Mesothelial cell of epicardium (in vitro differentiated cells): ENCODE results near the gene RIN2. TPM values are rescaled to one million over a fixed set of nuclear protein-coding genes. Genes with fewer than 3 reads are reported as not detected.
"Not testable (repeated sequence)": the region's sequence is repeated elsewhere in the genome, so short reads cannot be mapped to it uniquely, and the experiment has no call there.

Source experiments
- DNase-seq, 2 experiments: peaks; one replicate each; pipeline ENCODE4 v3.0.0; 2021; ENCODE audit warnings: low spot score in 2 of 2; ENCODE audit not compliant: unreplicated experiment in 2 of 2
- H3K27ac Mint-ChIP-seq: 2 replicates; pipeline ENCODE4 v1.8.0; 2021; ENCODE audit warnings: mixed read lengths
- H3K27me3 Mint-ChIP-seq: 2 replicates; pipeline ENCODE4 v1.8.0; 2021; ENCODE audit warnings: low read depth, mixed read lengths
- H3K36me3 Mint-ChIP-seq: 2 replicates; pipeline ENCODE4 v1.8.0; 2021; ENCODE audit warnings: mixed read lengths
- H3K4me1 Mint-ChIP-seq: 2 replicates; pipeline ENCODE4 v1.8.0; 2021; ENCODE audit warnings: mixed read lengths
- H3K4me3 Mint-ChIP-seq: 2 replicates; pipeline ENCODE4 v1.8.0; 2021; ENCODE audit warnings: mild to moderate bottlenecking, moderate library complexity, mixed read lengths
- H3K9me3 Mint-ChIP-seq: 2 replicates; pipeline ENCODE4 v1.8.0; 2021; ENCODE audit warnings: mixed read lengths
- total RNA-seq: library from RNA; stranded (reverse); gene quantifications from 3 replicates; pipeline ENCODE4 v1.2.1, GENCODE V29; 2021
- TF ChIP-seq, protein P1 (sequence below): fragments of 200-600 bp; sonication (generic); IDR thresholded peaks from one replicate; pipeline ENCODE4 v1.5.0; 2021; ENCODE audit warnings: antibody characterized with exemption; ENCODE audit not compliant: unreplicated experiment

The RIN2 gene
- total RNA-seq, 1 donor from 2014 or later: 59.4 TPM

- Mint-ChIP-seq H3K4me1 (no peaks in the 10 kb centered on the region), H3K27me3 (no peaks in the 10 kb centered on the region), H3K36me3 (peaks cover 41% of the 10 kb centered on the region), H3K27ac (no peak overlapping the region), H3K4me3 (no peak overlapping the region), H3K9me3 (peaks cover 16% of the 10 kb centered on the region)
- no peak for DNase-seq
- TF ChIP-seq, protein P1, sequence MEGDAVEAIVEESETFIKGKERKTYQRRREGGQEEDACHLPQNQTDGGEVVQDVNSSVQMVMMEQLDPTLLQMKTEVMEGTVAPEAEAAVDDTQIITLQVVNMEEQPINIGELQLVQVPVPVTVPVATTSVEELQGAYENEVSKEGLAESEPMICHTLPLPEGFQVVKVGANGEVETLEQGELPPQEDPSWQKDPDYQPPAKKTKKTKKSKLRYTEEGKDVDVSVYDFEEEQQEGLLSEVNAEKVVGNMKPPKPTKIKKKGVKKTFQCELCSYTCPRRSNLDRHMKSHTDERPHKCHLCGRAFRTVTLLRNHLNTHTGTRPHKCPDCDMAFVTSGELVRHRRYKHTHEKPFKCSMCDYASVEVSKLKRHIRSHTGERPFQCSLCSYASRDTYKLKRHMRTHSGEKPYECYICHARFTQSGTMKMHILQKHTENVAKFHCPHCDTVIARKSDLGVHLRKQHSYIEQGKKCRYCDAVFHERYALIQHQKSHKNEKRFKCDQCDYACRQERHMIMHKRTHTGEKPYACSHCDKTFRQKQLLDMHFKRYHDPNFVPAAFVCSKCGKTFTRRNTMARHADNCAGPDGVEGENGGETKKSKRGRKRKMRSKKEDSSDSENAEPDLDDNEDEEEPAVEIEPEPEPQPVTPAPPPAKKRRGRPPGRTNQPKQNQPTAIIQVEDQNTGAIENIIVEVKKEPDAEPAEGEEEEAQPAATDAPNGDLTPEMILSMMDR: no peak
These were observed 41.3 kb downstream of the RIN2 start for GRCh38 chr20:19799325-19799724.

GRCh38 chr20:19802099-19802491 is 44.0 kb downstream of the RIN2 start:
- Mint-ChIP-seq H3K27ac (no peak overlapping the region), H3K4me3 (no peak overlapping the region), H3K36me3 (peaks cover 61% of the 10 kb centered on the region), H3K4me1 (peaks cover 3% of the 10 kb centered on the region), H3K27me3 (no peaks in the 10 kb centered on the region), H3K9me3 (peaks cover 22% of the 10 kb centered on the region)
- no peak for DNase-seq
- TF ChIP-seq, protein P1: no peak

- TF ChIP-seq, protein P1: no peak
- Mint-ChIP-seq H3K4me3 (no peak overlapping the region), H3K4me1 (peaks cover 7% of the 10 kb centered on the region), H3K9me3 (peaks cover 22% of the 10 kb centered on the region), H3K27ac (no peak overlapping the region), H3K36me3 (peaks cover 61% of the 10 kb centered on the region), H3K27me3 (no peaks in the 10 kb centered on the region)
- no peak for DNase-seq
These were observed 44.6 kb downstream of the RIN2 start for GRCh38 chr20:19802492-19803158.

DNA sequence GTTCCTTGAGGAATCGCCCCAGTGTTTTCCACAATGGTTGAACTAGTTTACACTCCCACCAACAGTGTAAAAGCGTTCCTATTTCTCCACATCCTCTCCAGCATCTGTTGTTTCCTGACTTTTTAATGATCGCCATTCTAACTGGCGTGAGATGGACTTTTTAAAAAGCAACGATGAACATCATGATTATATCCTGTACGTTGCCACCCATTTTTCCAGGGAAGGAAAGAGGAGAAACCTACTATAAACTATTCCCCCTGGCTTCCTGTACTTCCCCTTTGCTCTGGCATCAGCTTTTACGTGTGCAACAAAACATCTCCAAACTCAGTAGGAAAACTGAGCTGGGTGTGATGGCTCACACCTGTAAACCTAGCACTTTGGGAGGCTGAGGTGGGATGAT is 48.2 kb downstream of the RIN2 start:
- not testable (repeated sequence) for H3K4me1 Mint-ChIP-seq, H3K27ac Mint-ChIP-seq, DNase-seq, H3K27me3 Mint-ChIP-seq, H3K4me3 Mint-ChIP-seq
- Mint-ChIP-seq H3K9me3 (peaks cover 22% of the 10 kb centered on the region), H3K36me3 (peaks cover 61% of the 10 kb centered on the region)

DNA sequence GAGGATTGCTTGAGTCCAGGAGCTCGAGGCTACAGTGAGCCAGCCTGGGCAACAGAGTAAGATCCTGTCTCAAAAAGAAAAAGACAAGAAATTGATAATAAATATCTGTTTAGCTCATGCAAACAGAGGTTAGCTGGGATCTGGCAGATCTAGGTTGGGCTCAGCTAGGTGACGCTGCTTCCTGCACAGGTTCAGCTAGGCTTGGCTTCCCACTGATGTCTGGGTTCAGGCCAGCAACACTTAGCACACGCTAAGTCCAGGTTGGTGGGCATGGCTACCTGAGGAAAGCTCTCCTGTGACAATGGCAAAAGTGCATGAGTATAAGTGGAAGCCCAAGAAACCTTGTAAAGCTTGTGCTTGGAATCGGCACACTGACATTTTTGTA is 48.7 kb downstream of the RIN2 start:
- H3K4me3 Mint-ChIP-seq: no peak overlapping the region
- H3K4me1 Mint-ChIP-seq: peaks cover 7% of the 10 kb centered on the region
- no peak for DNase-seq
- H3K36me3 Mint-ChIP-seq: peaks cover 59% of the 10 kb centered on the region
- peaks cover 22% of the 10 kb centered on the region for H3K9me3 Mint-ChIP-seq
- TF ChIP-seq, protein P1: no peak
- peak overlapping the region; percentile 77 for H3K27ac Mint-ChIP-seq
- H3K27me3 Mint-ChIP-seq: no peaks in the 10 kb centered on the region

- Mint-ChIP-seq H3K4me3 (no peak overlapping the region), H3K9me3 (peaks cover 22% of the 10 kb centered on the region), H3K36me3 (peaks cover 55% of the 10 kb centered on the region), H3K27me3 (no peaks in the 10 kb centered on the region), H3K4me1 (peaks cover 7% of the 10 kb centered on the region), H3K27ac (peak overlapping the region; percentile 77)
- DNase-seq: no peak
- TF ChIP-seq, protein P1: no peak
These were observed 49.3 kb downstream of the RIN2 start for GRCh38 chr20:19807191-19807945.
